ENCODE data around the gene FAM199X. TPM values are rescaled to one million over a fixed set of nuclear protein-coding genes. Genes with fewer than 3 reads are reported as not detected.

FAM199X gene
- total RNA-seq, 4 donors from 2014 or later = 10.8 to 37.2 (median 25.4) TPM

DNA sequence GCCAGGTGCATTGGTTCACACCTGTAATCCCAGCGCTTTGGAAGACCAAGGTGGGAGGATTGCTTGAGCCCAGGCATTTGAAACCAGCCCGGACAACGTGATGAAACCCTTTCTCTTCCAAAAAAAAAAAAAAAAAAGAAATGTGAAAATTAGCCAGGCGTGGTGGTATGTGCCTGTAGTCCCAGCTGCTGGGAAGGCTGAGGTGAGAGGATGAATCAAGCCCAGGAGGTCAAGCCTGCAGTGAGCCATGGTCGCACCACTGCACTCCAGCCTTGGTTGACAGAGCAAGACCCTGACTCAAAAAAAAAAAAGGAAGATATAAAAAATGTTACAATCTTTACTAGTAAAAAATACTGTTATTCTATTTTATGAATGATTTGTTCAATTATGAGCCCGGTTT is 5.9 kb downstream of the FAM199X start:
- Histone ChIP-seq H3K9me3 (no peaks in the 10 kb centered on the region), H3K36me3 (no peaks in the 10 kb centered on the region), H3K27me3 (no peaks in the 10 kb centered on the region), H3K27ac (no peak overlapping the region), H3K4me1 (peaks cover 0 to 13% (median 4%) of the 10 kb centered on the region in 4 donors), H3K4me3 (no peak overlapping the region)
- WGBS, 2 donors (ENCODE audit: low coverage in 1 of 2) = 75 to 85% methylated on average over 3 to 6 of the region's 6 CpGs
- intact Hi-C loops (cut with DNase I; ENCODE audit: low total_unique reads) = no loop called here
- no peak for DNase-seq
- TF ChIP-seq POLR2A (IDR thresholded peaks at IDR 0.05) = no peak
- no peak for TF ChIP-seq EP300 (IDR thresholded peaks at IDR 0.05; ENCODE audit: low read depth)
- no peak for TF ChIP-seq POLR2AphosphoS5 (IDR thresholded peaks at IDR 0.05)
- TF ChIP-seq, protein P1, sequence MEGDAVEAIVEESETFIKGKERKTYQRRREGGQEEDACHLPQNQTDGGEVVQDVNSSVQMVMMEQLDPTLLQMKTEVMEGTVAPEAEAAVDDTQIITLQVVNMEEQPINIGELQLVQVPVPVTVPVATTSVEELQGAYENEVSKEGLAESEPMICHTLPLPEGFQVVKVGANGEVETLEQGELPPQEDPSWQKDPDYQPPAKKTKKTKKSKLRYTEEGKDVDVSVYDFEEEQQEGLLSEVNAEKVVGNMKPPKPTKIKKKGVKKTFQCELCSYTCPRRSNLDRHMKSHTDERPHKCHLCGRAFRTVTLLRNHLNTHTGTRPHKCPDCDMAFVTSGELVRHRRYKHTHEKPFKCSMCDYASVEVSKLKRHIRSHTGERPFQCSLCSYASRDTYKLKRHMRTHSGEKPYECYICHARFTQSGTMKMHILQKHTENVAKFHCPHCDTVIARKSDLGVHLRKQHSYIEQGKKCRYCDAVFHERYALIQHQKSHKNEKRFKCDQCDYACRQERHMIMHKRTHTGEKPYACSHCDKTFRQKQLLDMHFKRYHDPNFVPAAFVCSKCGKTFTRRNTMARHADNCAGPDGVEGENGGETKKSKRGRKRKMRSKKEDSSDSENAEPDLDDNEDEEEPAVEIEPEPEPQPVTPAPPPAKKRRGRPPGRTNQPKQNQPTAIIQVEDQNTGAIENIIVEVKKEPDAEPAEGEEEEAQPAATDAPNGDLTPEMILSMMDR (IDR thresholded peaks at IDR 0.05) = no peak
- in situ Hi-C loops (cut with MboI; ENCODE audit: low pct_ligation_motif_present in 1 of 4, low pct_unique_long_range_greater_than_20kb in 1 of 4, low sequenced_read_pairs in 3 of 4) = loop anchor here in 1 of 4 donors (25.0 kb wide), 1 partner anchor 485 kb away; the partner anchor contains the start of gene MORF4L2

DNA sequence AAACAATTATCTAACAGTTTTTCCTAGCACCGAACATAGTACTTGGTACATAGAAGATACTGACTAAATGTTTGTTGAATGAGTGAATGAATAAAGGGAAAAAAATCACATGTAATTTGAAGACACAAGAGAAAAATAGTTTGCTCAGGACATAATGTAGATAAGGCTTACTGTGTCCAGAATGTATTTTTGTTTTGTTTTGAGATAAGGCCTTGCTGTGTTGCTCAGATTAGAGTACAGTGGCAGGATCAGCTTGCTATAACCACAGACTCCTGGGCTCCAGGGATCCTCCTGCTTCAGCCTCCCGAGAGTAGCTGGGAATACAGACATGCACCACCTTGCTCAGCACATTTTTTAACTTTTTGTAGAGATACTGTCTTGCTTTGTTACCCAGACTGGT is 6.5 kb downstream of the FAM199X start:
- Histone ChIP-seq H3K9me3 (no peaks in the 10 kb centered on the region), H3K27me3 (no peaks in the 10 kb centered on the region), H3K27ac (no peak overlapping the region), H3K4me1 (peaks cover 0 to 8% (median 3%) of the 10 kb centered on the region in 4 donors), H3K4me3 (no peak overlapping the region), H3K36me3 (no peaks in the 10 kb centered on the region)
- in situ Hi-C loops (cut with MboI; ENCODE audit: low pct_ligation_motif_present in 1 of 4, low pct_unique_long_range_greater_than_20kb in 1 of 4, low sequenced_read_pairs in 3 of 4) (loop anchor here in 1 of 4 donors (25.0 kb wide), 1 partner anchor 485 kb away; the partner anchor contains the start of gene MORF4L2), intact Hi-C loops (cut with DNase I; ENCODE audit: low total_unique reads) (no loop called here)
- 76 to 100% methylated on average over 1 to 2 of the region's 2 CpGs for WGBS, 2 donors (ENCODE audit: low coverage in 1 of 2)
- TF ChIP-seq, protein P1 (IDR thresholded peaks at IDR 0.05) = no peak
- no peak for TF ChIP-seq EP300 (IDR thresholded peaks at IDR 0.05; ENCODE audit: low read depth)
- no peak for TF ChIP-seq POLR2AphosphoS5 (IDR thresholded peaks at IDR 0.05)
- no peak for TF ChIP-seq POLR2A (IDR thresholded peaks at IDR 0.05)
- no peak for DNase-seq

- H3K27me3 ChIP-seq = no peaks in the 10 kb centered on the region
- TF ChIP-seq POLR2A (IDR thresholded peaks at IDR 0.05) = no peak
- TF ChIP-seq POLR2AphosphoS5 (IDR thresholded peaks at IDR 0.05) = no peak
- intact Hi-C loops (cut with DNase I; ENCODE audit: low total_unique reads) (no loop called here), in situ Hi-C loops (cut with MboI; ENCODE audit: low pct_ligation_motif_present in 1 of 4, low pct_unique_long_range_greater_than_20kb in 1 of 4, low sequenced_read_pairs in 3 of 4) (loop anchor here in 1 of 4 donors (25.0 kb wide), 1 partner anchor 487 kb away; the partner anchor contains the start of gene MORF4L2)
- H3K4me3 ChIP-seq = no peak overlapping the region
- WGBS, 2 donors (ENCODE audit: low coverage in 1 of 2) = 89 to 100% methylated on average over 1 to 6 of the region's 6 CpGs
- H3K36me3 ChIP-seq = no peaks in the 10 kb centered on the region
- H3K9me3 ChIP-seq = no peaks in the 10 kb centered on the region
- H3K4me1 ChIP-seq = no peaks in the 10 kb centered on the region
- no peak for DNase-seq
- no peak overlapping the region for H3K27ac ChIP-seq
Observed at GRCh38 chrX:104173841-104174240, 7.6 kb downstream of the FAM199X start.

DNA sequence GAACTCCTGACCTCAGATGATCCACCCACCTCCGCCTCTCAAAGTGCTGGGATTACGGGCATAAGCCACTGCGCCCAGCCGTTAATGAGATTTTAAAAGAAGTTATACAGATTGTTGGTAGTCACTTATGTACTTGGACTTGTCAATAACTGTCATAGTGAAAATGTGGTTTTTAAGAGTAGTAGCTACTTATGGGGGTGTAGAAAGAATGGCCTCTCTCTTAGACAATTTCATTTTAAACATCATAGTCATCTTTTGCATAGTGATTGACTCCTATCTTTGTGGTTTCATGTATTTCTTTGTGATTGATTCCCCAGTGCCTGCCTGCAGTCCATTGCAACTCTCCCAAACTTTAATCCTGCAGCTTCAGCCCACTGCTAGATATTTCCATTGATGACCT is 17.4 kb downstream of the FAM199X start:
- intact Hi-C loops (cut with DNase I; ENCODE audit: low total_unique reads) (no loop called here), in situ Hi-C loops (cut with MboI; ENCODE audit: low pct_ligation_motif_present in 1 of 4, low pct_unique_long_range_greater_than_20kb in 1 of 4, low sequenced_read_pairs in 3 of 4) (no loop called here)
- TF ChIP-seq POLR2AphosphoS5 (IDR thresholded peaks at IDR 0.05) (no peak), POLR2A (IDR thresholded peaks at IDR 0.05) (no peak), EP300 (IDR thresholded peaks at IDR 0.05; ENCODE audit: low read depth) (no peak)
- TF ChIP-seq, protein P1 (IDR thresholded peaks at IDR 0.05) = no peak
- Histone ChIP-seq H3K4me3 (no peak overlapping the region), H3K27ac (no peak overlapping the region), H3K27me3 (no peaks in the 10 kb centered on the region), H3K36me3 (peaks cover 0 to 9% (median 4%) of the 10 kb centered on the region in 4 donors), H3K9me3 (no peaks in the 10 kb centered on the region), H3K4me1 (no peaks in the 10 kb centered on the region)
- 85% methylated on average over 4 of the region's 4 CpGs; no CpG with 5 or more reads in 1 of the 2 donors for WGBS, 2 donors (ENCODE audit: low coverage in 1 of 2)
- no peak for DNase-seq

GRCh38 chrX:104187931-104188330 is 21.7 kb downstream of the FAM199X start:
- whole genome bisulfite sequencing, 2 donors (ENCODE audit: low coverage in 1 of 2) = 79% methylated on average over 8 of the region's 8 CpGs; no CpG with 5 or more reads in 1 of the 2 donors
- in situ Hi-C loops (cut with MboI; ENCODE audit: low pct_ligation_motif_present in 1 of 4, low pct_unique_long_range_greater_than_20kb in 1 of 4, low sequenced_read_pairs in 3 of 4) = no loop called here
- no peak for DNase-seq
- Histone ChIP-seq H3K27ac (no peak overlapping the region), H3K4me1 (no peaks in the 10 kb centered on the region), H3K36me3 (peaks cover 0 to 9% (median 4%) of the 10 kb centered on the region in 4 donors), H3K9me3 (no peaks in the 10 kb centered on the region), H3K4me3 (no peak overlapping the region), H3K27me3 (no peaks in the 10 kb centered on the region)
- intact Hi-C loops (cut with DNase I; ENCODE audit: low total_unique reads) = no loop called here
- TF ChIP-seq EP300 (IDR thresholded peaks at IDR 0.05; ENCODE audit: low read depth) (no peak), POLR2A (IDR thresholded peaks at IDR 0.05) (no peak), POLR2AphosphoS5 (IDR thresholded peaks at IDR 0.05) (no peak)
- TF ChIP-seq, protein P1 (IDR thresholded peaks at IDR 0.05) = no peak
